WTC11 (cell line): ENCODE results near the gene MMP26. TPM values are rescaled to one million over a fixed set of nuclear protein-coding genes. Genes with fewer than 3 reads are reported as not detected.

ENCODE experiments used
- ATAC-seq: fragments of 200-7000 bp; cut with Tn5 transposase; 2 replicates; pipeline ENCODE4 v1.10.0; 2021; ENCODE audit warnings: mild to moderate bottlenecking, moderate library complexity
- CTCF ChIA-PET: fragments of 300-600 bp; sonication (Branson Sonifier 250); formaldehyde crosslinking; loops from one replicate; lab custom pipeline; 2021; ENCODE audit warnings: antibody characterized with exemption; lab: Charles Lee
- POLR2A ChIA-PET: fragments of 350-600 bp; sonication (Branson Sonifier 250); formaldehyde crosslinking; loops from one replicate; lab custom pipeline; 2021; ENCODE audit warnings: antibody characterized with exemption; lab: Charles Lee
- DNase-seq: peaks from one replicate; pipeline ENCODE4 v3.0.0; 2021; ENCODE audit warnings: low spot score
- H3K27ac Mint-ChIP-seq: 2 replicates; pipeline ENCODE4 v1.8.0; 2021; ENCODE audit warnings: mixed read lengths
- H3K27me3 Mint-ChIP-seq: 2 replicates; pipeline ENCODE4 v1.8.0; 2021; ENCODE audit warnings: low read depth, mild to moderate bottlenecking, moderate library complexity, mixed read lengths
- H3K36me3 Mint-ChIP-seq: 2 replicates; pipeline ENCODE4 v1.8.0; 2021; ENCODE audit warnings: mixed read lengths
- H3K4me1 Mint-ChIP-seq: 2 replicates; pipeline ENCODE4 v1.8.0; 2022; ENCODE audit warnings: mixed read lengths
- H3K4me3 Mint-ChIP-seq: 2 replicates; pipeline ENCODE4 v1.8.0; 2021; ENCODE audit warnings: mild to moderate bottlenecking, moderate library complexity, mixed read lengths
- H3K9me3 Mint-ChIP-seq: 2 replicates; pipeline ENCODE4 v1.8.0; 2021; ENCODE audit warnings: mixed read lengths
- CREB1 ChIP-seq: sonication (generic); formaldehyde crosslinking; IDR thresholded peaks from 2 replicates; pipeline ENCODE4 v1.8.0; 2023; ENCODE audit warnings: mild to moderate bottlenecking, missing genetic modification reagents
- EMX1 ChIP-seq: fragments of 250-450 bp; sonication (Bioruptor Pico); IDR thresholded peaks from 2 replicates; pipeline ENCODE4 v1.8.0; 2021; ENCODE audit warnings: mild to moderate bottlenecking
- ESRRA ChIP-seq: sonication (generic); formaldehyde crosslinking; IDR thresholded peaks from 2 replicates; pipeline ENCODE4 v1.8.1; 2022; ENCODE audit warnings: mild to moderate bottlenecking, missing genetic modification reagents, borderline replicate concordance
- GABPB1 ChIP-seq: sonication (generic); formaldehyde crosslinking; IDR thresholded peaks from 2 replicates; pipeline ENCODE4 v1.8.1; 2023; ENCODE audit warnings: mild to moderate bottlenecking, missing genetic modification reagents
- HMGA2 ChIP-seq: fragments of 250-450 bp; sonication (Bioruptor Pico); IDR thresholded peaks from 2 replicates; pipeline ENCODE4 v1.4.0; 2021; ENCODE audit warnings: mild to moderate bottlenecking, moderate library complexity
- JUN ChIP-seq: sonication (generic); formaldehyde crosslinking; IDR thresholded peaks from 2 replicates; pipeline ENCODE4 v1.8.0; 2023; ENCODE audit warnings: mild to moderate bottlenecking, missing genetic modification reagents
- NFE2L1 ChIP-seq: sonication (generic); formaldehyde crosslinking; IDR thresholded peaks from 2 replicates; pipeline ENCODE4 v1.8.1; 2023; ENCODE audit warnings: missing genetic modification reagents
- NFYB ChIP-seq: sonication (generic); formaldehyde crosslinking; conservative IDR thresholded peaks from 2 replicates; pipeline ENCODE4 v1.8.0; 2022; ENCODE audit warnings: low read depth, missing genetic modification reagents
- PRRX2 ChIP-seq: fragments of 250-450 bp; sonication (Bioruptor Pico); IDR thresholded peaks from 2 replicates; pipeline ENCODE4 v1.8.0; 2021; ENCODE audit warnings: mild to moderate bottlenecking
- ZNF671 ChIP-seq: fragments of 250-450 bp; sonication (Bioruptor Pico); IDR thresholded peaks from 2 replicates; pipeline ENCODE4 v1.8.0; 2021; ENCODE audit warnings: mild to moderate bottlenecking
- total RNA-seq: library from RNA; stranded (reverse); gene quantifications from 3 replicates; pipeline ENCODE4 v1.2.3, GENCODE V29; 2021
- TF ChIP-seq, protein P1 (sequence below): fragments of 250-450 bp; sonication (Bioruptor Pico); IDR thresholded peaks from 2 replicates; pipeline ENCODE4 v2.1.2; 2022; ENCODE audit warnings: mild to moderate bottlenecking, moderate library complexity
- TF ChIP-seq, protein P2 (sequence below): sonication (generic); formaldehyde crosslinking; IDR thresholded peaks from 2 replicates; pipeline ENCODE4 v1.8.1; 2023; ENCODE audit warnings: mild to moderate bottlenecking, missing genetic modification reagents, moderate library complexity
- TF ChIP-seq, protein P3 (sequence below): sonication (generic); formaldehyde crosslinking; IDR thresholded peaks from 2 replicates; pipeline ENCODE4 v1.8.1; 2023; ENCODE audit warnings: mild to moderate bottlenecking, moderate library complexity, missing genetic modification reagents
- TF ChIP-seq, protein P4 (sequence below): sonication (generic); formaldehyde crosslinking; IDR thresholded peaks from 2 replicates; pipeline ENCODE4 v1.8.1; 2023; ENCODE audit warnings: mild to moderate bottlenecking, missing genetic modification reagents
- TF ChIP-seq, protein P5 (sequence below): fragments of 250-450 bp; sonication (Bioruptor Pico); IDR thresholded peaks from 2 replicates; pipeline ENCODE4 v1.9.0; 2021; ENCODE audit warnings: mild to moderate bottlenecking, borderline replicate concordance
- TF ChIP-seq, protein P6 (sequence below): fragments of 250-450 bp; sonication (Bioruptor Pico); IDR thresholded peaks from 2 replicates; pipeline ENCODE4 v1.9.0; 2021; ENCODE audit warnings: moderate library complexity, mild to moderate bottlenecking, inconsistent platforms, borderline replicate concordance
- TF ChIP-seq, protein P7 (sequence below): sonication (generic); formaldehyde crosslinking; IDR thresholded peaks from 2 replicates; pipeline ENCODE4 v1.8.1; 2022; ENCODE audit warnings: missing genetic modification reagents, borderline replicate concordance

The MMP26 gene
- total RNA-seq, 1 experiment from 2014 or later = not detected

DNA sequence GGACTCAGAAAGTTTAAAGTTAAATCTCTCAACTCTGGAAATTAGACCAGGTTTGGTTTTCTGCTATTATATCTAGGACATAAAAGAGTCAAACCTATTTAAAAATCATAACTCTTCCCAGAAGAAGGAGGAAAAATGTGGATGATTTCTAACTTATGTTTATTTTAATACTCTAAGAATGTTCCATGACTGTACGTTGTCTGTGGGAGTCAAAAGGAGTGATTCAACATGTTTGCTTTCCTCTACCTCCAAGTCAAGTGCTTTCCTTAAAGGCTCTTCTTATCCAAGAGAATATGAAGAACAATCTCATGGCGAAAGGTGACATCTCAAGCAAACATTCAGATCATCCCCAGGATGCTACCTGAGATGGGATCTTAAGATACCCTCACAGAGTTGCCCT, 39.2 kb upstream of the MMP26 start:
- Mint-ChIP-seq H3K27ac (no peak overlapping the region), H3K4me3 (no peak overlapping the region), H3K4me1 (peaks cover 12% of the 10 kb centered on the region), H3K36me3 (no peaks in the 10 kb centered on the region), H3K27me3 (no peaks in the 10 kb centered on the region), H3K9me3 (no peaks in the 10 kb centered on the region)
- CTCF ChIA-PET = no interaction called here
- POLR2A ChIA-PET = no interaction called here
- DNase-seq (no peak), ATAC-seq (no peak)
- TF ChIP-seq, protein P1, sequence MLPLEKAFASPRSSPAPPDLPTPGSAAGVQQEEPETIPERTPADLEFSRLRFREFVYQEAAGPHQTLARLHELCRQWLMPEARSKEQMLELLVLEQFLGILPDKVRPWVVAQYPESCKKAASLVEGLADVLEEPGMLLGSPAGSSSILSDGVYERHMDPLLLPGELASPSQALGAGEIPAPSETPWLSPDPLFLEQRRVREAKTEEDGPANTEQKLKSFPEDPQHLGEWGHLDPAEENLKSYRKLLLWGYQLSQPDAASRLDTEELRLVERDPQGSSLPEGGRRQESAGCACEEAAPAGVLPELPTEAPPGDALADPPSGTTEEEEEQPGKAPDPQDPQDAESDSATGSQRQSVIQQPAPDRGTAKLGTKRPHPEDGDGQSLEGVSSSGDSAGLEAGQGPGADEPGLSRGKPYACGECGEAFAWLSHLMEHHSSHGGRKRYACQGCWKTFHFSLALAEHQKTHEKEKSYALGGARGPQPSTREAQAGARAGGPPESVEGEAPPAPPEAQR (CRISPR knock-in tag) = no peak
- TF ChIP-seq, protein P2, sequence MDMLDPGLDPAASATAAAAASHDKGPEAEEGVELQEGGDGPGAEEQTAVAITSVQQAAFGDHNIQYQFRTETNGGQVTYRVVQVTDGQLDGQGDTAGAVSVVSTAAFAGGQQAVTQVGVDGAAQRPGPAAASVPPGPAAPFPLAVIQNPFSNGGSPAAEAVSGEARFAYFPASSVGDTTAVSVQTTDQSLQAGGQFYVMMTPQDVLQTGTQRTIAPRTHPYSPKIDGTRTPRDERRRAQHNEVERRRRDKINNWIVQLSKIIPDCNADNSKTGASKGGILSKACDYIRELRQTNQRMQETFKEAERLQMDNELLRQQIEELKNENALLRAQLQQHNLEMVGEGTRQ (CRISPR knock-in tag) = no peak
- TF ChIP-seq GABPB1 (CRISPR knock-in tag) (no peak), CREB1 (CRISPR knock-in tag) (no peak), JUN (no peak), EMX1 (CRISPR knock-in tag) (no peak), ESRRA (no peak), HMGA2 (CRISPR knock-in tag) (no peak), NFE2L1 (CRISPR knock-in tag) (no peak), PRRX2 (no peak), NFYB (CRISPR knock-in tag) (no peak), ZNF671 (CRISPR knock-in tag) (no peak)
- TF ChIP-seq, protein P3, sequence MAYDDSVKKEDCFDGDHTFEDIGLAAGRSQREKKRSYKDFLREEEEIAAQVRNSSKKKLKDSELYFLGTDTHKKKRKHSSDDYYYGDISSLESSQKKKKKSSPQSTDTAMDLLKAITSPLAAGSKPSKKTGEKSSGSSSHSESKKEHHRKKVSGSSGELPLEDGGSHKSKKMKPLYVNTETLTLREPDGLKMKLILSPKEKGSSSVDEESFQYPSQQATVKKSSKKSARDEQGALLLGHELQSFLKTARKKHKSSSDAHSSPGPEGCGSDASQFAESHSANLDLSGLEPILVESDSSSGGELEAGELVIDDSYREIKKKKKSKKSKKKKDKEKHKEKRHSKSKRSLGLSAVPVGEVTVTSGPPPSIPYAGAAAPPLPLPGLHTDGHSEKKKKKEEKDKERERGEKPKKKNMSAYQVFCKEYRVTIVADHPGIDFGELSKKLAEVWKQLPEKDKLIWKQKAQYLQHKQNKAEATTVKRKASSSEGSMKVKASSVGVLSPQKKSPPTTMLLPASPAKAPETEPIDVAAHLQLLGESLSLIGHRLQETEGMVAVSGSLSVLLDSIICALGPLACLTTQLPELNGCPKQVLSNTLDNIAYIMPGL (CRISPR knock-in tag) = no peak
- TF ChIP-seq, protein P4, sequence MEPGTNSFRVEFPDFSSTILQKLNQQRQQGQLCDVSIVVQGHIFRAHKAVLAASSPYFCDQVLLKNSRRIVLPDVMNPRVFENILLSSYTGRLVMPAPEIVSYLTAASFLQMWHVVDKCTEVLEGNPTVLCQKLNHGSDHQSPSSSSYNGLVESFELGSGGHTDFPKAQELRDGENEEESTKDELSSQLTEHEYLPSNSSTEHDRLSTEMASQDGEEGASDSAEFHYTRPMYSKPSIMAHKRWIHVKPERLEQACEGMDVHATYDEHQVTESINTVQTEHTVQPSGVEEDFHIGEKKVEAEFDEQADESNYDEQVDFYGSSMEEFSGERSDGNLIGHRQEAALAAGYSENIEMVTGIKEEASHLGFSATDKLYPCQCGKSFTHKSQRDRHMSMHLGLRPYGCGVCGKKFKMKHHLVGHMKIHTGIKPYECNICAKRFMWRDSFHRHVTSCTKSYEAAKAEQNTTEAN = no peak
- TF ChIP-seq, protein P5, sequence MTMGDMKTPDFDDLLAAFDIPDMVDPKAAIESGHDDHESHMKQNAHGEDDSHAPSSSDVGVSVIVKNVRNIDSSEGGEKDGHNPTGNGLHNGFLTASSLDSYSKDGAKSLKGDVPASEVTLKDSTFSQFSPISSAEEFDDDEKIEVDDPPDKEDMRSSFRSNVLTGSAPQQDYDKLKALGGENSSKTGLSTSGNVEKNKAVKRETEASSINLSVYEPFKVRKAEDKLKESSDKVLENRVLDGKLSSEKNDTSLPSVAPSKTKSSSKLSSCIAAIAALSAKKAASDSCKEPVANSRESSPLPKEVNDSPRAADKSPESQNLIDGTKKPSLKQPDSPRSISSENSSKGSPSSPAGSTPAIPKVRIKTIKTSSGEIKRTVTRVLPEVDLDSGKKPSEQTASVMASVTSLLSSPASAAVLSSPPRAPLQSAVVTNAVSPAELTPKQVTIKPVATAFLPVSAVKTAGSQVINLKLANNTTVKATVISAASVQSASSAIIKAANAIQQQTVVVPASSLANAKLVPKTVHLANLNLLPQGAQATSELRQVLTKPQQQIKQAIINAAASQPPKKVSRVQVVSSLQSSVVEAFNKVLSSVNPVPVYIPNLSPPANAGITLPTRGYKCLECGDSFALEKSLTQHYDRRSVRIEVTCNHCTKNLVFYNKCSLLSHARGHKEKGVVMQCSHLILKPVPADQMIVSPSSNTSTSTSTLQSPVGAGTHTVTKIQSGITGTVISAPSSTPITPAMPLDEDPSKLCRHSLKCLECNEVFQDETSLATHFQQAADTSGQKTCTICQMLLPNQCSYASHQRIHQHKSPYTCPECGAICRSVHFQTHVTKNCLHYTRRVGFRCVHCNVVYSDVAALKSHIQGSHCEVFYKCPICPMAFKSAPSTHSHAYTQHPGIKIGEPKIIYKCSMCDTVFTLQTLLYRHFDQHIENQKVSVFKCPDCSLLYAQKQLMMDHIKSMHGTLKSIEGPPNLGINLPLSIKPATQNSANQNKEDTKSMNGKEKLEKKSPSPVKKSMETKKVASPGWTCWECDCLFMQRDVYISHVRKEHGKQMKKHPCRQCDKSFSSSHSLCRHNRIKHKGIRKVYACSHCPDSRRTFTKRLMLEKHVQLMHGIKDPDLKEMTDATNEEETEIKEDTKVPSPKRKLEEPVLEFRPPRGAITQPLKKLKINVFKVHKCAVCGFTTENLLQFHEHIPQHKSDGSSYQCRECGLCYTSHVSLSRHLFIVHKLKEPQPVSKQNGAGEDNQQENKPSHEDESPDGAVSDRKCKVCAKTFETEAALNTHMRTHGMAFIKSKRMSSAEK = no peak
- TF ChIP-seq, protein P6, sequence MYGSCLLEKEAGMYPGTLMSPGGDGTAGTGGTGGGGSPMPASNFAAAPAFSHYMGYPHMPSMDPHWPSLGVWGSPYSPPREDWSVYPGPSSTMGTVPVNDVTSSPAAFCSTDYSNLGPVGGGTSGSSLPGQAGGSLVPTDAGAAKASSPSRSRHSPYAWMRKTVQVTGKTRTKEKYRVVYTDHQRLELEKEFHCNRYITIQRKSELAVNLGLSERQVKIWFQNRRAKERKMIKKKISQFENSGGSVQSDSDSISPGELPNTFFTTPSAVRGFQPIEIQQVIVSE (CRISPR knock-in tag) = no peak
- TF ChIP-seq, protein P7, sequence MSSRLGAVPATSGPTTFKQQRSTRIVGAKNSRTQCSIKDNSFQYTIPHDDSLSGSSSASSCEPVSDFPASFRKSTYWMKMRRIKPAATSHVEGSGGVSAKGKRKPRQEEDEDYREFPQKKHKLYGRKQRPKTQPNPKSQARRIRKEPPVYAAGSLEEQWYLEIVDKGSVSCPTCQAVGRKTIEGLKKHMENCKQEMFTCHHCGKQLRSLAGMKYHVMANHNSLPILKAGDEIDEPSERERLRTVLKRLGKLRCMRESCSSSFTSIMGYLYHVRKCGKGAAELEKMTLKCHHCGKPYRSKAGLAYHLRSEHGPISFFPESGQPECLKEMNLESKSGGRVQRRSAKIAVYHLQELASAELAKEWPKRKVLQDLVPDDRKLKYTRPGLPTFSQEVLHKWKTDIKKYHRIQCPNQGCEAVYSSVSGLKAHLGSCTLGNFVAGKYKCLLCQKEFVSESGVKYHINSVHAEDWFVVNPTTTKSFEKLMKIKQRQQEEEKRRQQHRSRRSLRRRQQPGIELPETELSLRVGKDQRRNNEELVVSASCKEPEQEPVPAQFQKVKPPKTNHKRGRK (CRISPR knock-in tag) = no peak
